Loucy (cell line): Measurements from ENCODE around the gene YIPF2.

Source experiments
- CTCF ChIP-seq: fragments of 200-600 bp; sonication (generic); conservative IDR thresholded peaks from 2 replicates; pipeline ENCODE4 v1.5.1; 2014; ENCODE audit warnings: mild to moderate bottlenecking, antibody characterized with exemption, low read length
- EZH2phosphoT487 ChIP-seq: fragments of 200-600 bp; IDR thresholded peaks from 2 replicates; pipeline ENCODE4 v1.6.1; 2018; ENCODE audit warnings: antibody characterized with exemption, mild to moderate bottlenecking, moderate library complexity, borderline replicate concordance

- TF ChIP-seq CTCF (no peak), EZH2phosphoT487 (no peak)
These were observed 50.2 kb downstream of the YIPF2 start for GRCh38 chr19:10878253-10878652.
